ENCODE measurements around the gene SGMS1. TPM values are rescaled to one million over a fixed set of nuclear protein-coding genes. Genes with fewer than 3 reads are reported as not detected.

SGMS1 gene
- total RNA-seq, 4 donors from 2014 or later = 28.3 to 44.5 (median 41.7) TPM

DNA sequence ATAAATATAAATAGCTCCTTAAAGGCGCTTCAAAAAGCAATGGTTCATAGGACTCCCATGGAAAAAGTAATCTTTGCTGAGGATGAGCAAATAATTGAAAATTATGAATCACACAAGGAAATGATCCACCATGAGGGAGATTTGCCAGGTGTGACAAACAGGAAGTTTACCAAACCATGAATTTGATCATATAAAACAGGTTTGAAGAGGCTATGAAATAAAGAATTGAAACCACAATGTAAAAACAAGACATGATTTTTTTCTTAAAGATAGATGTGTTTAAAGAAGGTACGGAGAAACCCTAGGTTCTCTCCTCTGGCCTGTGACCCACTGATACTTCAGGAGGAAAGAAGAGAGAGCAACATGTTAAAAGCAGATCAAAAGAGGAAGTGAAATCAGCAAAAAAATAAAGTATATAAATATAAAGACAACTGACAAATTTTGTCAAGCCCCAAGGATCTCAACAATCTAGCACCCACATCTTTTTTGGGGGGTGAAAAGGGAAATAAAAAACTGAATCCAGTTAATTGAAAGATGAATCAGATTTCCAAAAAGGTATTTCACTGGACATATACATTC, 261.1 kb downstream of the SGMS1 start:
- Histone ChIP-seq H3K27me3 (no peaks in the 10 kb centered on the region), H3K4me3 (no peak overlapping the region), H3K9me3 (peaks cover 0 to 8% of the 10 kb centered on the region in 2 donors), H3K4me1 (peaks cover 0 to 4% (median 2%) of the 10 kb centered on the region in 4 donors), H3K36me3 (no peaks in the 10 kb centered on the region), H3K27ac (no peak overlapping the region)
- WGBS, 2 donors (ENCODE audit: low coverage in 1 of 2) = 77 to 81% methylated on average over 2 of the region's 2 CpGs
- TF ChIP-seq CTCF (IDR thresholded peaks at IDR 0.05) (no peak), POLR2A (IDR thresholded peaks at IDR 0.05) (no peak), POLR2AphosphoS5 (IDR thresholded peaks at IDR 0.05) (no peak), EP300 (IDR thresholded peaks at IDR 0.05; ENCODE audit: low read depth) (no peak)
- no peak for DNase-seq
- in situ Hi-C loops (cut with MboI; ENCODE audit: low pct_ligation_motif_present in 1 of 4, low pct_unique_long_range_greater_than_20kb in 1 of 4, low sequenced_read_pairs in 3 of 4) (no loop called here), intact Hi-C loops (cut with DNase I; ENCODE audit: low total_unique reads) (no loop called here)

DNA sequence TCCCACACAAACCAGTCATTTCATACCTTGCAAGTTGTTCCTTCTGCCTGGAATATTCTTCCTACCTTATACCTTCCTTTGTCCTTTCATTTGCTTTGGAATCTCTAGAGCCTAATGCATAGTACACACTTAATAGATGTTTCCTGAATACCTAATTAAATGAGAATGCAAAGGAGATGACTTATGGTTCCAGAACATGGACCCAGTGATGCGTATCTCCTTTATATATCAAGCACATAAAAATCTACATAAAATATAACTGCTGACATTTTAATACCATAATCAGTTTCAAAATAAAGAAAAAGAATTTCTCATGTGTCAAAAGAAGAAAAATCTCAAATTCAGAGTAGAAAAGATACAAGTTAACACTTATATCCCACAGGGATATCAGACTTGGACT, 261.8 kb downstream of the SGMS1 start:
- Histone ChIP-seq H3K4me3 (no peak overlapping the region), H3K27me3 (no peaks in the 10 kb centered on the region), H3K36me3 (no peaks in the 10 kb centered on the region), H3K27ac (no peak overlapping the region), H3K4me1 (peaks cover 0 to 4% (median 2%) of the 10 kb centered on the region in 4 donors), H3K9me3 (peaks cover 0 to 8% of the 10 kb centered on the region in 2 donors)
- intact Hi-C loops (cut with DNase I; ENCODE audit: low total_unique reads) = no loop called here
- WGBS, 2 donors (ENCODE audit: low coverage in 1 of 2) = 90 to 98% methylated on average over 1 of the region's 1 CpG
- in situ Hi-C loops (cut with MboI; ENCODE audit: low pct_ligation_motif_present in 1 of 4, low pct_unique_long_range_greater_than_20kb in 1 of 4, low sequenced_read_pairs in 3 of 4) = no loop called here
- TF ChIP-seq CTCF (IDR thresholded peaks at IDR 0.05) (no peak), POLR2AphosphoS5 (IDR thresholded peaks at IDR 0.05) (no peak), EP300 (IDR thresholded peaks at IDR 0.05; ENCODE audit: low read depth) (no peak), POLR2A (IDR thresholded peaks at IDR 0.05) (no peak)
- DNase-seq = no peak

DNA sequence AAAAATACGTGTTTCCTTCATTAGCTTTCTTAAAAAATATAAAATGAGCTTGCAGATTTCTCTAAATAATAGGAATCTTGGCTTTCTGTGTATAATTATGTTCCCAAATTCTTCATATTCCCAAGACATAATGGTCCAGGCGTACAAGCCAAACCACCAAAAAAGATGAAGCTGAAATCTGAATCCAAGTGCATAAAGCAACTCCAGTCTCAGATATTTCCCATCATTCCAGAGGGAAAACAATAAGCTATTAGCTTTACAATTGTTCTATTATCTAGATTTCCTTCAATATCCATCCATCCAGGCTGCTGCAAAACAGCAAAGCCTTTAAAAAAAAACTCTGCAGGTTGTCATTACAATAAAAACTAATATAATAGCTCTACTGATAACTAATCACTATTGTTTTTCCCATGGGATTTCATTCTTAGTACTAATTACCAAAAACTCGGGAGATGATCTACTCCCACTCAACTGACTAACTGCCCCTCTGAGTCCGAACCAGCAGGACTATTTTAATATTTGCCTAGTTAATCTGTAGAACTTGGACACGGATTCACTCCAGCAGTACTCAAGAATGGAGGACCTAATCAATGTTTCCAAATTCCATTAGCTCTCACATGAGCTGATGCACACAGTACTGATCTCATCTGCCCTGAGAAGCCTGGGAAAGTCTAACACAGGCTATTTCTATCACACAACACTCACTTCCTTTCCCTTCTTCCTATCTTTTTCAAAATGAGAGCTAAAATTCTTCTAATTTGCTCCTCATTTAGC, 263.5 kb downstream of the SGMS1 start:
- Histone ChIP-seq H3K36me3 (no peaks in the 10 kb centered on the region), H3K9me3 (peaks cover 0 to 8% of the 10 kb centered on the region in 2 donors), H3K27ac (no peak overlapping the region), H3K4me3 (no peak overlapping the region), H3K27me3 (no peaks in the 10 kb centered on the region), H3K4me1 (peaks cover 0 to 4% (median 2%) of the 10 kb centered on the region in 4 donors)
- intact Hi-C loops (cut with DNase I; ENCODE audit: low total_unique reads) = no loop called here
- DNase-seq = no peak
- no peak for TF ChIP-seq CTCF (IDR thresholded peaks at IDR 0.05)
- TF ChIP-seq POLR2AphosphoS5 (IDR thresholded peaks at IDR 0.05) = no peak
- no peak for TF ChIP-seq EP300 (IDR thresholded peaks at IDR 0.05; ENCODE audit: low read depth)
- TF ChIP-seq POLR2A (IDR thresholded peaks at IDR 0.05) = no peak
- in situ Hi-C loops (cut with MboI; ENCODE audit: low pct_ligation_motif_present in 1 of 4, low pct_unique_long_range_greater_than_20kb in 1 of 4, low sequenced_read_pairs in 3 of 4) = no loop called here
- WGBS, 2 donors (ENCODE audit: low coverage in 1 of 2) = 80 to 94% methylated on average over 2 to 5 of the region's 5 CpGs

GRCh38 chr10:50358925-50359687, 264.6 kb downstream of the SGMS1 start:
- DNase-seq = no peak
- Histone ChIP-seq H3K27ac (no peak overlapping the region), H3K36me3 (no peaks in the 10 kb centered on the region), H3K4me1 (peaks cover 0 to 4% (median 2%) of the 10 kb centered on the region in 4 donors), H3K4me3 (no peak overlapping the region), H3K27me3 (no peaks in the 10 kb centered on the region), H3K9me3 (peaks cover 0 to 8% of the 10 kb centered on the region in 2 donors)
- TF ChIP-seq POLR2AphosphoS5 (IDR thresholded peaks at IDR 0.05) (no peak), POLR2A (IDR thresholded peaks at IDR 0.05) (no peak), EP300 (IDR thresholded peaks at IDR 0.05; ENCODE audit: low read depth) (no peak), CTCF (IDR thresholded peaks at IDR 0.05) (no peak)
- WGBS, 2 donors (ENCODE audit: low coverage in 1 of 2) = 73 to 77% methylated on average over 1 of the region's 1 CpG
- in situ Hi-C loops (cut with MboI; ENCODE audit: low pct_ligation_motif_present in 1 of 4, low pct_unique_long_range_greater_than_20kb in 1 of 4, low sequenced_read_pairs in 3 of 4) (no loop called here), intact Hi-C loops (cut with DNase I; ENCODE audit: low total_unique reads) (no loop called here)

Data from transverse colon (tissue), 4 donors.